H9 (cell line): ENCODE data around the gene IFNGR1. TPM values are rescaled to one million over a fixed set of nuclear protein-coding genes. Genes with fewer than 3 reads are reported as not detected.

Experiments used
- DNase-seq: peaks from one replicate; pipeline ENCODE4 v3.0.0-alpha.2; 2017
- H2AFZ ChIP-seq: one replicate; pipeline ENCODE4 v1.6.1; 2013; ENCODE audit warnings: mild to moderate bottlenecking, low read length, control low read depth, moderate library complexity
- H2AK5ac ChIP-seq: 2 replicates; pipeline ENCODE4 v1.6.1; 2013; ENCODE audit warnings: low read length, control low read depth, mixed read lengths; ENCODE audit not compliant: insufficient read length
- H2BK120ac ChIP-seq: one replicate; pipeline ENCODE4 v1.6.1; 2013; ENCODE audit warnings: low read depth, mild to moderate bottlenecking, low read length, control low read depth, inconsistent platforms; ENCODE audit not compliant: poor library complexity, severe bottlenecking
- H2BK12ac ChIP-seq: 2 replicates; pipeline ENCODE4 v1.6.1; 2013; ENCODE audit warnings: low read length, control low read depth, mixed read lengths, low read depth; ENCODE audit not compliant: insufficient read length
- H2BK15ac ChIP-seq: 2 replicates; pipeline ENCODE4 v1.6.1; 2013; ENCODE audit warnings: low read depth, low read length, control low read depth
- H2BK20ac ChIP-seq: one replicate; pipeline ENCODE4 v1.6.1; 2013; ENCODE audit warnings: low read depth, mild to moderate bottlenecking, low read length, control low read depth, inconsistent platforms; ENCODE audit not compliant: poor library complexity, severe bottlenecking
- H2BK5ac ChIP-seq: 2 replicates; pipeline ENCODE4 v1.6.1; 2013; ENCODE audit warnings: low read length, control low read depth, mixed read lengths; ENCODE audit not compliant: insufficient read length
- H3K14ac ChIP-seq: 2 replicates; pipeline ENCODE4 v1.6.1; 2013; ENCODE audit warnings: low read length, control low read depth; ENCODE audit not compliant: insufficient read depth
- H3K18ac ChIP-seq: 2 replicates; pipeline ENCODE4 v1.6.1; 2013; ENCODE audit warnings: low read depth, mild to moderate bottlenecking, mixed read lengths, low read length, control low read depth; ENCODE audit not compliant: insufficient read length
- H3K23ac ChIP-seq: 2 replicates; pipeline ENCODE4 v1.6.1; 2013; ENCODE audit warnings: low read length, control low read depth, mixed read lengths, low read depth; ENCODE audit not compliant: insufficient read length
- H3K23me2 ChIP-seq: 2 replicates; pipeline ENCODE4 v1.6.1; 2013; ENCODE audit warnings: low read depth, mild to moderate bottlenecking, mixed read lengths, low read length, control low read depth; ENCODE audit not compliant: insufficient read length, poor library complexity, severe bottlenecking
- H3K27ac ChIP-seq: 2 replicates; pipeline ENCODE4 v1.5.1; 2013; ENCODE audit warnings: low read length, control low read depth, mixed read lengths, low read depth; ENCODE audit not compliant: insufficient read length
- H3K27me3 ChIP-seq: 2 replicates; pipeline ENCODE4 v1.6.1; 2013; ENCODE audit warnings: low read length, control low read depth, inconsistent platforms; ENCODE audit not compliant: insufficient read depth
- H3K4ac ChIP-seq: 2 replicates; pipeline ENCODE4 v1.6.1; 2013; ENCODE audit warnings: low read depth, mild to moderate bottlenecking, control low read depth, inconsistent platforms, low read length, moderate library complexity
- H3K4me1 ChIP-seq: 2 replicates; pipeline ENCODE4 v1.6.1; 2013; ENCODE audit warnings: low read length, control low read depth, inconsistent platforms; ENCODE audit not compliant: insufficient read depth
- H3K4me2 ChIP-seq: 2 replicates; pipeline ENCODE4 v1.6.1; 2013; ENCODE audit warnings: low read length, control low read depth, mixed read lengths; ENCODE audit not compliant: insufficient read length, insufficient read depth
- H3K56ac ChIP-seq: 2 replicates; pipeline ENCODE4 v1.6.1; 2013; ENCODE audit warnings: low read depth, mild to moderate bottlenecking, mixed read lengths, low read length, control low read depth; ENCODE audit not compliant: insufficient read length
- H3K79me1 ChIP-seq: 2 replicates; pipeline ENCODE4 v1.6.1; 2013; ENCODE audit warnings: low read depth, mild to moderate bottlenecking, moderate library complexity, low read length, control low read depth, inconsistent platforms; ENCODE audit not compliant: insufficient read depth, poor library complexity, severe bottlenecking
- H3K79me2 ChIP-seq: 2 replicates; pipeline ENCODE4 v1.6.1; 2013; ENCODE audit warnings: low read length, control low read depth, inconsistent platforms; ENCODE audit not compliant: insufficient read depth
- H3K9ac ChIP-seq: 2 replicates; pipeline ENCODE4 v1.6.1; 2013; ENCODE audit warnings: low read length, control low read depth, mixed read lengths; ENCODE audit not compliant: insufficient read length; ENCODE audit errors: extremely low read depth
- H3K9me3 ChIP-seq: one replicate; pipeline ENCODE4 v1.6.1; 2013; ENCODE audit warnings: low read depth, low read length, inconsistent platforms; ENCODE audit not compliant: control insufficient read depth
- H3T11ph ChIP-seq: one replicate; pipeline ENCODE4 v1.6.1; 2013; ENCODE audit warnings: mild to moderate bottlenecking, low read length, control low read depth, inconsistent platforms
- H4K20me1 ChIP-seq: one replicate; pipeline ENCODE4 v1.6.1; 2013; ENCODE audit not compliant: control insufficient read depth, insufficient read length, insufficient read depth
- H4K5ac ChIP-seq: 2 replicates; pipeline ENCODE4 v1.6.1; 2013; ENCODE audit warnings: low read depth, mild to moderate bottlenecking, mixed read lengths, low read length, control low read depth; ENCODE audit not compliant: insufficient read length
- H4K8ac ChIP-seq: replicated peaks from 2 replicates; pipeline ENCODE4 v1.6.1; 2013; ENCODE audit warnings: low read length, control low read depth, mixed read lengths, low read depth; ENCODE audit not compliant: insufficient read length
- H4K91ac ChIP-seq: 2 replicates; pipeline ENCODE4 v1.6.1; 2013; ENCODE audit warnings: low read depth, mild to moderate bottlenecking, moderate library complexity, mixed read lengths, low read length, control low read depth; ENCODE audit not compliant: insufficient read length
- H3K27ac Mint-ChIP-seq, 3 experiments: 2 replicates in 2 of 3; 3 replicates in 1 of 3; pipeline ENCODE4 v1.8.0; 2020 to 2021; ENCODE audit warnings: mixed read lengths in 3 of 3, mild to moderate bottlenecking in 1 of 3, moderate library complexity in 1 of 3
- H3K27me3 Mint-ChIP-seq: 2 replicates; pipeline ENCODE4 v1.8.0; 2021; ENCODE audit warnings: low read depth, mild to moderate bottlenecking, moderate library complexity, mixed read lengths
- H3K36me3 Mint-ChIP-seq, 3 experiments: 2 replicates in 2 of 3; 3 replicates in 1 of 3; pipeline ENCODE4 v1.8.0; 2020 to 2021; ENCODE audit warnings: low read depth in 3 of 3, mixed read lengths in 3 of 3; ENCODE audit not compliant: insufficient read depth in 1 of 3
- H3K4me1 Mint-ChIP-seq, 2 experiments: 2 replicates each; pipeline ENCODE4 v1.8.0; 2020; ENCODE audit warnings: mixed read lengths in 2 of 2
- H3K4me3 Mint-ChIP-seq, 2 experiments: 2 replicates in 1 of 2; 3 replicates in 1 of 2; pipeline ENCODE4 v1.8.0; 2020 to 2021; ENCODE audit warnings: mild to moderate bottlenecking in 2 of 2, mixed read lengths in 2 of 2, moderate library complexity in 1 of 2
- H3K9me3 Mint-ChIP-seq, 2 experiments: 2 replicates in 1 of 2; 3 replicates in 1 of 2; pipeline ENCODE4 v1.8.0; 2020; ENCODE audit warnings: mild to moderate bottlenecking in 2 of 2, mixed read lengths in 2 of 2, moderate library complexity in 1 of 2
- WGBS: extraction: QIAGEN DNeasy Blood & Tissue Kit; methylation state at CpG from one replicate; pipeline ENCODE4 v1.1.7; 2013; ENCODE audit warnings: missing lambda C conversion rate, low lambda C conversion rate, mixed read lengths; ENCODE audit not compliant: insufficient read length; ENCODE audit errors: extremely low coverage; 5-methylcytosine and 5-hydroxymethylcytosine counted together
- total RNA-seq: library from RNA; stranded (reverse); gene quantifications from 2 replicates; pipeline ENCODE4 v1.2.1, GENCODE V29; 2021
- TF ChIP-seq, protein P1 (sequence below): fragments of 200-600 bp; sonication (generic); conservative IDR thresholded peaks from 3 replicates; pipeline ENCODE4 v1.8.0; 2021; ENCODE audit warnings: antibody characterized with exemption, mild to moderate bottlenecking

The IFNGR1 gene
- total RNA-seq, 1 experiment from 2014 or later = 32.2 TPM

DNA sequence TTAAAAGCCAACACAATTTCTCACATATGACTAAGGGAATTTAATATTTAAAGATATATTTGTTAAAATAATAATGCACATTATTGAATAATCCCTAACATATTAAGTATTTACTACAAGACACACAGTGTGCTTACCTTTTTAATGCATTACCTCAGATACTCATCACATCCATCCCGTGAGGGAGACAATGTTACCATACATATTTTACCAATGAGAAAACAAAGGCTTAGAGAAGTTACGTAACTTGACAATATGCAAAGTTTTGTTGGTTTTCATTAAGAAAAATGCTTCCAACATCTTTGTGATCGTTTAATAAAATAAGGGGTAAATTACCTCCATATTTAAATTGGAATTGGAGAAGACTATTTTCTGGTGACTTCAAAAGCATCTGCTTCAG, 4.3 kb downstream of the IFNGR1 start:
- H4K91ac ChIP-seq = no peak overlapping the region
- TF ChIP-seq, protein P1, sequence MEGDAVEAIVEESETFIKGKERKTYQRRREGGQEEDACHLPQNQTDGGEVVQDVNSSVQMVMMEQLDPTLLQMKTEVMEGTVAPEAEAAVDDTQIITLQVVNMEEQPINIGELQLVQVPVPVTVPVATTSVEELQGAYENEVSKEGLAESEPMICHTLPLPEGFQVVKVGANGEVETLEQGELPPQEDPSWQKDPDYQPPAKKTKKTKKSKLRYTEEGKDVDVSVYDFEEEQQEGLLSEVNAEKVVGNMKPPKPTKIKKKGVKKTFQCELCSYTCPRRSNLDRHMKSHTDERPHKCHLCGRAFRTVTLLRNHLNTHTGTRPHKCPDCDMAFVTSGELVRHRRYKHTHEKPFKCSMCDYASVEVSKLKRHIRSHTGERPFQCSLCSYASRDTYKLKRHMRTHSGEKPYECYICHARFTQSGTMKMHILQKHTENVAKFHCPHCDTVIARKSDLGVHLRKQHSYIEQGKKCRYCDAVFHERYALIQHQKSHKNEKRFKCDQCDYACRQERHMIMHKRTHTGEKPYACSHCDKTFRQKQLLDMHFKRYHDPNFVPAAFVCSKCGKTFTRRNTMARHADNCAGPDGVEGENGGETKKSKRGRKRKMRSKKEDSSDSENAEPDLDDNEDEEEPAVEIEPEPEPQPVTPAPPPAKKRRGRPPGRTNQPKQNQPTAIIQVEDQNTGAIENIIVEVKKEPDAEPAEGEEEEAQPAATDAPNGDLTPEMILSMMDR = no peak
- no peak overlapping the region for H2BK120ac ChIP-seq
- no peak overlapping the region for H3K4ac ChIP-seq
- no peak overlapping the region for H2AFZ ChIP-seq
- no peak overlapping the region for H3K9ac ChIP-seq
- peaks cover 26% of the 10 kb centered on the region; the same call in 1 of the 2 replicates for H3K79me2 ChIP-seq
- no peak overlapping the region for H2BK15ac ChIP-seq
- no peak overlapping the region for H2BK20ac ChIP-seq
- Mint-ChIP-seq H3K27me3 (no peaks in the 10 kb centered on the region), H3K9me3 (peaks cover 16 to 23% of the 10 kb centered on the region in 2 experiments), H3K4me3 (no peak overlapping the region), H3K36me3 (peaks cover 27 to 52% (median 33%) of the 10 kb centered on the region in 3 experiments), H3K27ac (no peak overlapping the region), H3K4me1 (peaks cover 22 to 32% of the 10 kb centered on the region in 2 experiments)
- peaks cover 11% of the 10 kb centered on the region for H3K23me2 ChIP-seq
- no peak overlapping the region for H3K27ac ChIP-seq
- H4K5ac ChIP-seq = no peak overlapping the region
- no peak overlapping the region for H3K23ac ChIP-seq
- H3T11ph ChIP-seq = no peak overlapping the region
- H3K4me2 ChIP-seq = no peak overlapping the region
- no peak overlapping the region for H2BK5ac ChIP-seq
- no peaks in the 10 kb centered on the region for H3K27me3 ChIP-seq
- H3K56ac ChIP-seq = no peak overlapping the region
- peaks cover 3% of the 10 kb centered on the region; the same call in 1 of the 2 replicates for H3K4me1 ChIP-seq
- H2BK12ac ChIP-seq = no peak overlapping the region
- H2AK5ac ChIP-seq = no peak overlapping the region
- no peak overlapping the region for H3K14ac ChIP-seq
- H3K9me3 ChIP-seq = no peaks in the 10 kb centered on the region
- no peak overlapping the region for H3K18ac ChIP-seq
- WGBS = no CpG with 5 or more reads among the region's 3 CpGs
- peaks cover 12% of the 10 kb centered on the region for H3K79me1 ChIP-seq
- H4K8ac ChIP-seq = no peak overlapping the region
- H4K20me1 ChIP-seq = no peaks in the 10 kb centered on the region
- no peak for DNase-seq
